GM19238 (cell line): ENCODE data around the gene SYNGR1.
"Not testable (repeated sequence)": the region's sequence is repeated elsewhere in the genome, so short reads cannot be mapped to it uniquely, and the experiment has no call there.

Source experiments
- DNase-seq: peaks from one replicate; pipeline ENCODE4 v3.0.0; 2011; ENCODE audit warnings: low spot score; ENCODE audit not compliant: insufficient read length

The SYNGR1 gene

DNA sequence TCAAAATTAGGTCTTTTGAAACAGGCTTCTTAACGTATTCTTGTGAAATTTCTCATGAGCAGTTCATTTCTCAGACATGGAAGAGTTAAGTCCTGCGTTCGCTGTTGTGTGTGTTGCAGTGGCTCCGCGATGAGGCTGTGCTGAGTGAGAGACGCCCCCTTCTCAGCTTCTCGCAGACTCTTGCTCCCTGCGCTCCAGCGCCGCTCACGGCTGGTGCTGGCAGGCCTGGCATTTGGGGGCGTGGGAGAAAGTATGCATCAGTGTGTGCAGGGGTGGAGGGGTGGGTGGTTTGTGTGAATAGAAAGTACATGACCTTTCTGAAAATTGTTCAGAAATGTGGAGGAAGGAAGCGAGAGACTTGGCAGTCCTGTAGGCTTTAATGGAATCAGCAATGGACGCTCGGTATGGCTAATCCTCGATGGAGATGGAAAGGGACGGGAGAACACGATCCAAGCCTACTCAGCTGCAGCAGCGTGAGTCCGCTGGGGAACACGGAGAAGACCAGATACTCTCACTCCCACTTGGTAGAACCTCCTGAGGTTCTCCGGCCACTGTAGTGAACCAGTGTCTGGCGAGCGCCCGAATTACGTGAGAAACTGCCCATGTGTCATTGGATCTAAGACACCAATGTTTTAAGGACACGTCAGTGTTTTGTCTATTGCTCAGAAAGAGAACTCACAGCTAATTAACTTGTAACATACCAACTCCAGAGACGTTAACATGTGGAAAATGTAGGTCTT lies 55.7 kb downstream of the SYNGR1 start:
- DNase-seq, result no peak

DNA sequence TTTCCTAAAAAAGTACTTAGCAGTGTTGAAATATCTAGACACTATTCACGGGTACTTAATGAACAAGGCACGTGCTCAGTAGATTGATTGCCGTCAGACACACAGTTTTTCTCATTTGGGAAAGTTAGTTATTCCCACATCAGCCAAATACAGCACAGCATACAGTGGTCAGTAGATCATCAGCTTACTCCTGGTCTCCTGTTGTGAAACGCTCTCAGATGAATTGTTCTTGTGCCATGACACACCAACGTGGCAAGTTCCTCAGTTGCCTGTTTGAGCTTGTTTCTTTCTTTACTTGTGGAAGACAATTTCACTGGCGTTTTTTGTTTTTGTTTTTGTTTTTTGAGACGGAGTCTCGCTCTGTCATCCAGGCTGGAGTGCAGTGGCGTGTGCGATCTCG lies 58.4 kb downstream of the SYNGR1 start:
- DNase-seq, result no peak

DNA sequence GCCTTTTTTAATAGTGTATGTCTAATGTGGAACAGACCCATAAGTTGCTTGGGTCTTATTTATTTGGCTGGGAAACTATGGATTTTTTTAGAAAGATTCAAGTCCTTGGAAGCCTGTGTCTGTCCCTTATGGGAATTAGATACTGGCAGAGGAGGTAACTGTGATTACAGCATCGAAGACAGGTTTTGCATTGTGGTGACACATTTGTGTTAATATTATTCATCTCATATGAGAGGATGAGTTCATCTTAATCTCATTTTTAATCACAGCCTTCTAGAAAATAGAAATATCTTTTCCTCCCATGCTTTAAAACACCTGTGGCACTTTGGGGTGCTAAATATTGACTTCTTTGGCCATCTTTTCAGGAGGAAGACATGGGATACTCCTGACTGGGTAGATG lies 59.0 kb downstream of the SYNGR1 start:
- DNase-seq, result no peak

DNA sequence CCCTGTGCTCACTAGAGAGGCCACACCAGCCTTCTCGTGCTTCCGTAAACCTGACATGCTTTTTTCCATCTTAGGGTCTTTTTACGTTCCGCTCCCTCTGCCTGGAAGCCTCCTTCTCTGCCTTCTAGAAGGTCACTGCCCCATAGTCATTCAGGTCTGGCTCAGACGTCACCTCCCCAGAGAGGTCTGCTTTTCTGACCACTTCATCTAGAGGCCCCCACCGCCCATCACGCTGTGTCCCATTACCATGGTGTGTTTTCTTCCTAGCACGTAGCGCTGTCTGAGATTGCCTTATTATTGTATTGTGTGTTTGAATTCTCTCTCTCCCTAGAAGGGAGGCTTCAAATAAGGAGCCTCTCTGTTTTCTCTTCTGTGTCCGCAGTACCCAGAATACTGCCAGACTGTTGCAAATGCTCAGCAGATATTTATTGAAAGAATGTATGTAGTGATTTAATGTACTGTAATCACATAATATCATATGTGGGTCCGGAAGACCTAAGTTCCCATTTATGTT lies 59.8 kb downstream of the SYNGR1 start:
- DNase-seq, result no peak

DNA sequence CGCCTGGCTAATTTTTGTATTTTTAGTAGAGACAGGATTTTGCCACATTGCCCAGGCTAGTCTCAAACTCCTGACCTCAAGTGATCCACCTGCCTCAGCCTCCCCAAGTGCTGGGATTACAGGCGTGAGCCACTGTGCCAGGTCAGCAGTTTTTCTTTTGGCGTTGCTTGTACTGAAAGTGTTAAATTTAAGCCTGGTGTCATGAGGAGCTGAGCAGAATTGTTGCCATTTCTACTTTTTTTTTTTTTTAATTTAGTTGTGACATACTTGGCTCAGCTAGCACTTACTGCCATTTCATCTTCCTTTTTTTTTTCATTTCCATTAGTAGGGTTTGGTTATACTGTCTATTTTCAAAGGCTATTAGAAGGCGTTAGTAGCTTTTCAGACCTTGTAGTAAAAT lies 60.5 kb downstream of the SYNGR1 start:
- DNase-seq, result no peak

DNA sequence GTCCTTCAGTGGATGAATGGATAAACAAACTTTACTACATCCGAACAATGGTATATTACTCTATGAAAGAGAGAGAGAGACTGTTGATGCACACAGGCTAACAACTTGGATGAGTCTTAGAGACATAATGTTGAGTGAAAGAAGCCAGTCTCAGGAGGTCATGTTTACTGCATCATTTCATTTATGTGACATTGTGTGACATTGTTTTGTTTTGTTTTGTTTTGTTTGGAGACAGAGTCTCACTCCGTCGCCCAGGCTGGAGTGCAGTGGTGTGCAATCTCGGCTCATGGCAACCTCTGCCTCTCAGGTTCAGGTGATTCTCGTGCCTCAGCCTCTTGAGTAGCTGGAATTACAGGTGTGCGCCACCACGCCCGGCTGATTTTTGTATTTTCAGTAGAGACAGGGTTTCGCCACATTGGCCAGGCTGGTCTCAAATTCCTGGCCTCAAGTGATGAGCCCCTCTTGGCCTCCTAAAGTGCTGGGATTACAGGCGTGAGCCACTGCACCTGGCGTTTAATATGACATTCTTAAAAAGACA lies 62.1 kb downstream of the SYNGR1 start:
- DNase-seq, result not testable (repeated sequence)

DNA sequence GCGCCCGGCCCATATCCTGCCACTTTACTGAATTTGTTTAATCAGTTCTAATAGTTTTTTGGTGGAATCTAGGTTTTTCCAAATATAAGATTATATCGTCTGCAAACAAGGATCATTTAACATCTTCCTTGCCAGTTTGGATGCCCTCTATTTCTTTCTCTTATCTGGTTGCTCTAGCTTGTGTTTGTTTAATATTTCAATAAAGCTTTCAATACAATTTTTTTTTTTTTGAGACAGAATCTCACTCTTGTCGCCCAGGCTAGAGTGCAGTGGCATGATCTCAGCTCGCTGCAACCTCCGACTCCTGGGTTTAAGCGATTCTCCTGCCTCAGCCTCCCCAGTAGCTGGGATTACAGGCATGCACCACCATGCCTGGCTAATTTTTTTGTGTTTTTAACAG lies 63.4 kb downstream of the SYNGR1 start:
- DNase-seq, result not testable (repeated sequence)

DNA sequence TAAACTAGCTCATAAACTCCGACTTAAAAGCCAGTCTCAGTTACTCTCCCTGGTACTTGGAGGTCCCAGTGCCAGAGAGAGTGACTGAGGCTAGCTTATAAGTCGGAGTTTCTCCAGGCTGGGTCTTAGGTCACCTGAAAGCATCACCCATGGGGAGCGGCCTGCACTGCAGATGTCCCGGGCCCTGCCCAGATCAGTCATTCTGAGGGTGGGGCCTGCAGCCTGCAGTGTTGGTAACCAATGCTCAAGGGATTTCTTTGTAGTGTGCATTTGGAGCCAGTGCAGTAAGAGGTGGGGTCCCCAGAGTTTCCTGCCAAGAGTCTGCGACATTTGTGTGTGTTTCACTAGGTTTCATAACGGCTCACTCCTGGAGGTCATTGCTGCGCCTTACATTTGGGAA lies 64.6 kb downstream of the SYNGR1 start:
- DNase-seq, result no peak

DNA sequence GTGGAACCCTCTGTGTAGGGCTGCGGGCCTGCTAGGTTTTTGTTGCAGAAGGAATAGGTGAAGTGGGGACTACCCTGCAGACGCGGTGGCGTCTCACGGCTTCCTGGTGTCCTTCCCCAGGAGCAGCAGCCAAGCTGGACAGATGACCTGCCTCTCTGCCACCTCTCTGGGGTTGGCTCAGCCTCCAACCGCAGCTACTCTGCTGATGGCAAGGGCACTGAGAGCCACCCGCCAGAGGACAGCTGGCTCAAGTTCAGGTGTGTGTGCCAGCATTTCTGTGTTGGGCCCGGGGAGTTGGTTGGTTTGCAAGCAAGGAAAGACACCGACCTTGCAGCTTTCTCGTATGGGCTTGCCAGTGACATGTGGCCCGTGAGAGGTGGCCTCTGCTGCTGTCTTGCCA lies 65.1 kb downstream of the SYNGR1 start:
- no peak for DNase-seq

DNA sequence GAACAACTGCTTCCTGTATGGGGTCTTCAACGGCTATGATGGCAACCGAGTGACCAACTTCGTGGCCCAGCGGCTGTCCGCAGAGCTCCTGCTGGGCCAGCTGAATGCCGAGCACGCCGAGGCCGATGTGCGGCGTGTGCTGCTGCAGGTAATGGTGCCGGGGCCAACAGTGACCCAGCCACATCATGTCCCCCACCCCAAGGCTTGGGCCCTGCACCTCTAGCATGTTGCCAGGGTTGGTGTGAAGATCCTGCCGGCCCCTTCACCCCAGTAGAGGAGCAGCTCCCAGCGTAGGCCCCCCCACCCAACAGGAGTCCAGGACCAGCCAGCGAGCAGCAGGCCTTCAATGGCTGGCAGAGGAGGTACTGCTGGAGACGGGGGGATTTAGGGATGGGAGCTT lies 65.7 kb downstream of the SYNGR1 start:
- no peak for DNase-seq

DNA sequence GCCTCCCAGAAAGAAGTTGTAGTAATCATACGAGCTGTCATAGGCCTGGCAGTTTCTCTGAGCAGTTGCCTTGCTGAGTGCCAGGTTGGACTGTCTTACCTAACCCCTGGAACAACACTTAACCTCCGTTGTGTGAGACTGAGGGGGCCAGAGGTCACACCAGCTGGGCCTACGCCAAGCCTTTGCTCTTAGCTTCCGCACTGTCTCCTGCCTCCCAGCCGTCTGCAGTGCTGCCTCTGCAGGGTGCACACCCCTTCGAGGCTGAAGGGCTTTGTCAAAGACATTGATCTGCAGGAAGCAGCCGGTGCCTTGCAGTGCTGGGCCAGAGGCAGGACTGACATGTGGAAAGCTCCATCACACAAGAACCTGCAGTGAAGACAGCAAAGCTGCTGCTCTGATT lies 66.5 kb downstream of the SYNGR1 start:
- no peak for DNase-seq

DNA sequence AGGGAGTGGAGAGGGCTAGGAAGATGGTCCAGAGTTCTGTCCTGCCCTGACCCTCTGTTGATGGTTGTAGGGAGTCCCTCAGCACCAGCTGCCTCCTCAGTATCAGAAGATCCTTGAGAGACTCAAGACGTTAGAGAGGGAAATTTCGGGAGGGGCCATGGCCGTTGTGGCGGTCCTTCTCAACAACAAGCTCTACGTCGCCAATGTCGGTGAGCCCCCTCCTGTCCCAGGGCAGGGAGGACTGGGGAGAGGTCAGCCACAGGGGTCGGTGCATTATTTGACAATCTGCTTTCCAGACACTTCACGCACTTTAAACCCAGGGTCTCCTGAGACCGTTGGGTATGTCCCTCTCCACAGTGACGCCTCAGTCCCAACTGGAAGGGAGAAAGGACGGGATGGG lies 67.8 kb downstream of the SYNGR1 start:
- DNase-seq, result no peak

DNA sequence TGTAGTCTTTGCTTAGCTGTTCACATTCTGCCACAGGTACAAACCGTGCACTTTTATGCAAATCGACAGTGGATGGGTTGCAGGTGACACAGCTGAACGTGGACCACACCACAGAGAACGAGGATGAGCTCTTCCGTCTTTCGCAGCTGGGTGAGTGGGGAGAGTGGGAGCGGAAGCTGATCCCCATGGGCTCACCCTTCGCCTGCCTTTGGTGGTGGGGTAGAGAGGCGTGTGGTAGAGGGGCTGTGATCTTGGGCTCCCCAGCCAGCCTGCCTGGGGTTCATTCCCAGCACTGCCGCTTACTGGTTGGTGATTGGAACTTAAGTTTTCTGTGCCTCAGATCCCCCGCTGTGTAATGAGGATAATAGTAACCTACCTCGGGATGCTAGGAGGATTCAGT lies 68.9 kb downstream of the SYNGR1 start:
- DNase-seq, result no peak

DNA sequence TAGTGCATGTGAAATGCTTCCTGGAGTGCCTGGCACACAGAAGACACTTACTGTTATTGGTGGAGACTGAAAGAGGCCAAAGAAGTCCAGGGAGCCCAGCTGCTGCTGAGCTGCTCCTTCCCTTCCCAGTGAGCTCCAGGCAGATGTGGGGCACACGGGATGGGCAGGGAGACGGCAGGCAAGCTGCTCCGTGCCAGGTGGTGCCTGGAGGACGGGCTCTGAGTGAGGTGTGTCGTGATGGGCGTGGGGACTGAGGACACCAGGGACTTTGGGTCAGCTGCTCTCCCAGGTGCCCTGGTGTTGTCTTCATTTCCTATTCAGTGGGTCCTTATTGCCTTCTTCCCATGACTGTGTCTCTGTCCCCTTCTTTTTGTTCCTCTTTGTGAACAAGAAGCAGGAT lies 69.3 kb downstream of the SYNGR1 start:
- DNase-seq, result no peak

DNA sequence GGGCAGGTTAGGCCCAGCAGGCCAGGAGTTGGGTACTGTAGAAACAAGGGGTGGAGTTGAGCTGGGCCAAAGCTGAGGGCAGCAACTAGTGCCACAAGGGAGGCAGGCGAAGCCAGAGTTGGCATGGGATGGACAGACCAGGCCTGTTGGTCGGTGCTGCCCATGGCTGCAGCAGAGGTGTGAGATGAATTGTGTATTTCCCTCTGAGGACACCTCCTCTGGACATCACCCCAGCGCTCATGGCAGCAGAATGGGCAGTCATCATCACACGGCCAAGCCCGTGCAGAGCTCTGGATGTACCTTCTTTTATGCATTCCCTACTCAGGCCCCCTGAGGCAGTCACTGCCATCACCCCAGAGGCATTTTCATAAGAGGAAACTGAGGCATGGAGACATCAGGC lies 70.1 kb downstream of the SYNGR1 start:
- no peak for DNase-seq

DNA sequence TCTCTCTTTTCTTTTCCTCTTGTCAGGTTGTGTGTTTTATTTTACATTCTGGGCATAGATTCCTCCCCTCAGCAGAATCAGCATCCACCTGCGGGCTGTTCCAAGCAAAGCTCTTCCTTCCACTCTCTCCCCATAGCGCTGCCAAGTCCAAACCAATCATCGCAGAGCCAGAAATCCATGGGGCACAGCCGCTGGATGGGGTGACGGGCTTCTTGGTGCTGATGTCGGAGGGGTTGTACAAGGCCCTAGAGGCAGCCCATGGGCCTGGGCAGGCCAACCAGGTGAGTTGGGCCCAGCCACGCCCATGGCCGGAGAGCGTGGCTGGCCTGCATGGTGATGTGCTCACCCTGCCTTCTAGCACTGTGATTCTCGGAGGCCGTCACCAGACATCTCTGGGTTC lies 71.9 kb downstream of the SYNGR1 start:
- DNase-seq, result no peak

DNA sequence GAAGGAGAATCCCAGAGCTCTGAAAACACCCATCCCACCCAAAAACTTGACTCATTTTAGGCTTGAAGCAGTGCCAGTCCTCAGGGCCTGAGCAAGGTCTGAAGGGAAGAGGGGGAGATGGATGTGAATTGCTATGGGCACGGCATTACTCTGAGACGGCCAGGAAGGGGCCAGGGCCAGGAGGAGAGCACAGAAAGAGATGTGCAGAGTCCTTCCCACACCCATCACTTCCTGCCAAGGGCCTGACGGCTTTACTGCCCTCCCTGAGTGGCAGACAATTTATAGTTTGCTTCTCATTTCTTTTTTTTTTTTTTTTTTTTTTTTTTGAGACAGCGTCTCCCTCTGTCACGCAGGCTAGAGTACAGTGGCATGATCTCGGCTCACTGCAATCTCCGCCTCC lies 72.3 kb downstream of the SYNGR1 start:
- no peak for DNase-seq

DNA sequence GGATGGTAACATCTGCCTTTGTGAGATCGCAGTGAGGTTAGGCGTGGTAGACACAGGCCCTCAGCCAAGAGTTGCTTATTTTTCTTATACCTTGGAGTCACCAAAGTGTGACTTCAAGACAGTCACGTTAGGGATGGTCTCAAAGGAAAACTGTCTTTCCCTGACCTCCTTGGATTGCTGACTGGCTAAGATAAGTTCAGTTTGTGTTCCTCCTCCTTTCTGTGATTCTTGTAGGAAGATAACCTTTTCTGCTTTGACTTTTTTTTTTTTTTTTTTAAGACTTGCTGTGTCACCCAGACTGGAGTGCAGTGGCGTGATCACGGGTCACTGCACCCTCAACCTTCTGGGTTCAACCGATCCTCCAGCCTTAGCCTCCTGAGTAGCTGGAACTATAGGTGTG lies 72.9 kb downstream of the SYNGR1 start:
- no peak for DNase-seq

DNA sequence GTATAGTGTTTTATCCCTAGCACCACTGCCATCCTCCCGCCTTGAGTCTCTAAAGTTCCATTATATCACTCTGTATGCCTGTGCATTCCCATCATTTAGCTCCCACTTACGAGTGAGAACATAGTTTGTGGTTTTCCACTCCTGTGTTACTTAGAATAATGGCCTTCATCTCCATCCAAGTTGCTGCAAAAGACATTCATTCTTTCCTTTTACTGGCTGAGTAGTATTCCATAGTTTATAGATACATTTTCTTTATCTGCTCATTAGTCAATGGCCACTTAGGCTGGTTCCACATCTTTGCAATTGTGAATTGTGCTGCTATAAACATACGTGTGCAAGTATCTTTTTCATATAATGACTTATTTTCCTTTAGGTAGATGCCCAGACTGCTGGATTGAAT lies 74.2 kb downstream of the SYNGR1 start:
- DNase-seq, result no peak

DNA sequence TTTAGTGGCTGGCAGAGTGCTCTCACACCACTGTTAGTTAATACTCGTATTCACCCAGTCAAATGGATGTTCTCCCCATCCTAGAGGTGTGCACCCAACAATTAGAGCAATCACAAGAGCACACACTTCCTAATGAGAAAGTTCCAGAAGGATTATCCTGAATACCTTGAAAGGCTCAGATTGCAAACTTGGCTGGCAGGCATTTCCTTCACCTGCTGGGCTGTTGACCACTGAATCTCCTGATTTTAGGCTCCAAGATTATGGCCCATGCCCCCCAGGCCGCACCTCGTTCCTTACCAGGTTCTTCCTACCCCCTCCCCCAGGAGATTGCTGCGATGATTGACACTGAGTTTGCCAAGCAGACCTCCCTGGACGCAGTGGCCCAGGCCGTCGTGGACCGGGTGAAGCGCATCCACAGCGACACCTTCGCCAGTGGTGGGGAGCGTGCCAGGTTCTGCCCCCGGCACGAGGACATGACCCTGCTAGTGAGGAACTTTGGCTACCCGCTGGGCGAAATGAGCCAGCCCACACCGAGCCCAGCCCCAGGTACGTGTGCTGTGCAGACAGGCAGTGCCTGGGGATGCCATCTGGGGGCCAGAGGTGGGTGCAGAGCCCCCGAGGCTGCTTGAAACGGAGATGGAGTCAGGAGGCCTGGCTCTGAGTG lies 76.7 kb downstream of the SYNGR1 start:
- no peak for DNase-seq

DNA sequence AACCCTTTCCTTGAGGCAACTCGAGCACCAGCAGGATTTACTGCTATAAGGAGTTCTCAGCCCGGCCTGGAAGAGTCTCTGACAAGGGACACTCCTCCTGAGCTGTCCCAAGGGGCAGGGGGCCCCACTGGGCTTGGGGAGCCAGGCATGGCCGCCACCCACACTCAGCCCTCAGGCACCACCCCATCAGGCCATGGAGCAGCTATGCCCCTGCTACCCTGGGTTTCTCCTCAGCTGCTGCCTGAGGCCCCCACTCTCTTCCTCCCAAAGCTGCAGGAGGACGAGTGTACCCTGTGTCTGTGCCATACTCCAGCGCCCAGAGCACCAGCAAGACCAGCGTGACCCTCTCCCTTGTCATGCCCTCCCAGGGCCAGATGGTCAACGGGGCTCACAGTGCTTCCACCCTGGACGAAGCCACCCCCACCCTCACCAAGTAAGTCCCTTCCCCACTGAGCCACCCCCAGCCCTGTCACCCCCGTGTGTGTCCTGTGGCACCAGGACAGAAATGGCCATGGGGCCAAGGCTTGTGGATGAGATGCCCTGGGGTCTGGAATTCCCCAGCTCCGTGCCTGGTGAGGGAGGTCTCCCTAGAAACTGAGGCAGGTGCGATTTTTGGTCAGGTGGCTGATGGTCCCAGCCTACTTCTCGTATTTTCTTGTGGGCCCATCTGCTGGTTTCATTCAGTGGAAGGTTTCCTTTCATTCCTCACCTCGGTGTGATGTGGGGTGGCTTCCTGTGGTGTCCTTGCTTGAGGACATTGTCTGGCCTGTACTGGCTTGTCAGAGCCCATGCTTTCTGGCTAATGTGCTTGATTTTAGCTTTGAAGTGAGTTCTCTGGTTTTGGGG lies 78.2 kb downstream of the SYNGR1 start:
- no peak for DNase-seq

DNA sequence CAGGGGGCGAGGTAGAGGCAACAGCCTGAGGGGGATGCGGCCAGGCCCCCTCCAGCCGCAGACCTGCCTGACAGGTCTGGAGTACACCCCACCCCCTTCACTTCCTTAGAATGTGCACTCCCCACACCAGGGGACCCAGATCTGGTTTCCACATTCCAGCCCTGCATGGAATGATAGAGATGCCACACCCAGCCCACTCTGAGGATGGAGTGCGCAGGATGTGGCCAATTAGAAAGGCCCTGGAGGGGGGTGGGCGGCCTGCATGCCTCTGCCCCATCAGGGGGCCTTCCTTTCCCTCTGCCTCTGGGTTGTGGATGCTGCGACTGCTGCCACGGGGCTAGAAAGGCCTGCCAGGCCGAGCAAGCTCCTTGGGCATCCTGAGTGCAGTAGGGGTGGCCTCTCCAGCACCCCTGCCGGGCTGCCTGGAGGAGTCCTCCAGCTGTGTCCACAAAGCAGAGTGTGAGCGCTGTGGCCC lies 78.8 kb downstream of the SYNGR1 start:
- DNase-seq, result no peak
